Neural progenitor cell (in vitro differentiated cells): ENCODE data around the gene HSPA1B.
"Not testable (repeated sequence)": the region's sequence is repeated elsewhere in the genome, so short reads cannot be mapped to it uniquely, and the experiment has no call there.

Experiments
- EZH2 ChIP-seq: fragments of 200-600 bp; sonication (generic); IDR thresholded peaks from 2 replicates; pipeline ENCODE4 v1.6.1; 2017; ENCODE audit warnings: antibody characterized with exemption, mild to moderate bottlenecking, moderate library complexity
- EZH2phosphoT487 ChIP-seq: fragments of 200-600 bp; sonication (generic); IDR thresholded peaks from 2 replicates; pipeline ENCODE4 v1.6.1; 2017; ENCODE audit warnings: antibody characterized with exemption
- TF ChIP-seq, protein P1 (sequence below): fragments of 200-600 bp; sonication (generic); IDR thresholded peaks from 2 replicates; pipeline ENCODE4 v1.5.1; 2017; ENCODE audit warnings: antibody characterized with exemption, mild to moderate bottlenecking

DNA sequence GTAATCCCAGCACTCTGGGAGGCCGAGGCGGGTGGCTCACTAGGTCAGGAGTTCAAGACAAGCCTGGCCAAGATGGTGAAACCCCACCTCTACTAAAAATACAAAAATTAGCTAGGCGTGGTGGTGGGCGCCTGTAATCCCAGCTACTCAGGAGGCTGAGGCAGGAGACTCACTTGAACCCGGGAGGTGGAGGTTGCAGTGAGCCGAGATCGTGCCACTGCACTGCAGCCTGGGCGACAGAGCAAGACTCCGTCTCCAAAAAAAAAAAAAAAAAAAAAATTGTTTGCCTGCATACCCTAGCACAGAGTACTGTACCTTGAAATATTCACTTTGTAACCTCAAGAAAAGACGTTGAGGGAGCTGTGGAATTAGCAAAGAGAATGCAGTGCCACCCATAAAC lies 7.1 kb upstream of the HSPA1B start:
- TF ChIP-seq, protein P1, sequence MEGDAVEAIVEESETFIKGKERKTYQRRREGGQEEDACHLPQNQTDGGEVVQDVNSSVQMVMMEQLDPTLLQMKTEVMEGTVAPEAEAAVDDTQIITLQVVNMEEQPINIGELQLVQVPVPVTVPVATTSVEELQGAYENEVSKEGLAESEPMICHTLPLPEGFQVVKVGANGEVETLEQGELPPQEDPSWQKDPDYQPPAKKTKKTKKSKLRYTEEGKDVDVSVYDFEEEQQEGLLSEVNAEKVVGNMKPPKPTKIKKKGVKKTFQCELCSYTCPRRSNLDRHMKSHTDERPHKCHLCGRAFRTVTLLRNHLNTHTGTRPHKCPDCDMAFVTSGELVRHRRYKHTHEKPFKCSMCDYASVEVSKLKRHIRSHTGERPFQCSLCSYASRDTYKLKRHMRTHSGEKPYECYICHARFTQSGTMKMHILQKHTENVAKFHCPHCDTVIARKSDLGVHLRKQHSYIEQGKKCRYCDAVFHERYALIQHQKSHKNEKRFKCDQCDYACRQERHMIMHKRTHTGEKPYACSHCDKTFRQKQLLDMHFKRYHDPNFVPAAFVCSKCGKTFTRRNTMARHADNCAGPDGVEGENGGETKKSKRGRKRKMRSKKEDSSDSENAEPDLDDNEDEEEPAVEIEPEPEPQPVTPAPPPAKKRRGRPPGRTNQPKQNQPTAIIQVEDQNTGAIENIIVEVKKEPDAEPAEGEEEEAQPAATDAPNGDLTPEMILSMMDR: not testable (repeated sequence)
- not testable (repeated sequence) for TF ChIP-seq EZH2, EZH2phosphoT487
